IMR-90 (cell line): ENCODE measurements around the gene CDV3. TPM values are rescaled to one million over a fixed set of nuclear protein-coding genes. Genes with fewer than 3 reads are reported as not detected.
A peak's percentile ranks its signal among the peaks of the same experiment; 100 is the strongest.

Experiments
- ATAC-seq: fragments of 200-7000 bp; cut with Tn5 transposase; 2 replicates; pipeline ENCODE4 v1.9.1; 2020; ENCODE audit warnings: low read depth, mild to moderate bottlenecking, moderate library complexity
- BruUV-seq: library from RNA; stranded (reverse); fragments of 400-500 nt; replicated peaks from 2 replicates; lab custom pipeline; 2021; lab: Mats Ljungman, UMichigan
- CTCF ChIA-PET: fragments of 300-600 bp; formaldehyde crosslinking; extraction: SDS; loops from one replicate; lab custom pipeline; 2021; ENCODE audit warnings: antibody characterized with exemption; lab: Yijun Ruan, JAX
- POLR2A ChIA-PET: fragments of 300-600 bp; sonication (Branson Sonifier 250); formaldehyde crosslinking; loops from one replicate; lab custom pipeline; 2022; ENCODE audit warnings: antibody characterized with exemption; ENCODE audit not compliant: unreplicated experiment; lab: Charles Lee
- DNase-seq: peaks from one replicate; pipeline ENCODE4 v3.0.0; 2013
- H2AFZ ChIP-seq: replicated peaks from 2 replicates; pipeline ENCODE3; 2013; ENCODE audit warnings: low read length, mild to moderate bottlenecking; ENCODE audit not compliant: poor library complexity
- H2AK5ac ChIP-seq: 2 replicates; pipeline ENCODE4 v1.6.1; 2013; ENCODE audit warnings: low read depth, low read length, inconsistent platforms
- H2AK9ac ChIP-seq: replicated peaks from 2 replicates; pipeline ENCODE3; 2013; ENCODE audit warnings: mild to moderate bottlenecking, low read depth, low read length, moderate library complexity; ENCODE audit not compliant: poor library complexity
- H2BK120ac ChIP-seq: 2 replicates; pipeline ENCODE4 v1.6.1; 2013; ENCODE audit warnings: low read depth, low read length, inconsistent platforms
- H2BK15ac ChIP-seq: 3 replicates; pipeline ENCODE4 v1.6.1; 2013; ENCODE audit warnings: low read depth, low read length, inconsistent platforms
- H2BK20ac ChIP-seq: 2 replicates; pipeline ENCODE4 v1.6.1; 2013; ENCODE audit warnings: low read depth, mild to moderate bottlenecking, inconsistent platforms, low read length, moderate library complexity
- H2BK5ac ChIP-seq: 2 replicates; pipeline ENCODE4 v1.6.1; 2013; ENCODE audit warnings: mild to moderate bottlenecking, low read depth, low read length, inconsistent platforms; ENCODE audit not compliant: poor library complexity, severe bottlenecking
- H3K14ac ChIP-seq: replicated peaks from 2 replicates; pipeline ENCODE4 v1.6.1; 2013; ENCODE audit warnings: low read depth, low read length, inconsistent platforms
- H3K18ac ChIP-seq: 2 replicates; pipeline ENCODE4 v1.6.1; 2013; ENCODE audit warnings: low read depth, low read length, control low read depth
- H3K23ac ChIP-seq: 2 replicates; pipeline ENCODE4 v1.6.1; 2013; ENCODE audit warnings: low read depth, low read length, inconsistent platforms
- H3K27ac ChIP-seq: 2 replicates; pipeline ENCODE4 v1.5.1; 2013; ENCODE audit warnings: mild to moderate bottlenecking, control low read depth, low read length; ENCODE audit not compliant: insufficient read depth
- H3K27me3 ChIP-seq: 2 replicates; pipeline ENCODE4 v1.6.1; 2013; ENCODE audit warnings: low read length; ENCODE audit not compliant: control insufficient read depth, insufficient read depth
- H3K36me3 ChIP-seq: 2 replicates; pipeline ENCODE4 v1.6.1; 2013; ENCODE audit warnings: low read length, mixed read lengths; ENCODE audit not compliant: control insufficient read depth, insufficient read depth
- H3K4ac ChIP-seq: 2 replicates; pipeline ENCODE4 v1.6.1; 2013; ENCODE audit warnings: low read depth, low read length, inconsistent platforms
- H3K4me1 ChIP-seq: 2 replicates; pipeline ENCODE4 v1.6.1; 2013; ENCODE audit warnings: low read length, mixed read lengths; ENCODE audit not compliant: control insufficient read depth, insufficient read depth
- H3K4me2 ChIP-seq: 2 replicates; pipeline ENCODE4 v1.6.1; 2013; ENCODE audit warnings: low read depth, mild to moderate bottlenecking, control low read depth, low read length, moderate library complexity
- H3K4me3 ChIP-seq: 2 replicates; pipeline ENCODE4 v1.5.1; 2013; ENCODE audit warnings: low read depth, mild to moderate bottlenecking, control low read depth, low read length, moderate library complexity; ENCODE audit not compliant: insufficient read depth
- H3K56ac ChIP-seq: 2 replicates; pipeline ENCODE4 v1.6.1; 2013; ENCODE audit warnings: low read length, inconsistent platforms; ENCODE audit not compliant: insufficient read depth; ENCODE audit errors: extremely low read depth
- H3K79me1 ChIP-seq, 2 experiments: 2 replicates each; pipeline ENCODE4 v1.6.1; 2013; ENCODE audit warnings: low read length in 2 of 2, inconsistent platforms in 1 of 2, low read depth in 1 of 2
- H3K9ac ChIP-seq: 2 replicates; pipeline ENCODE4 v1.6.1; 2013; ENCODE audit warnings: low read depth, low read length, control low read depth
- H3K9me1 ChIP-seq: 2 replicates; pipeline ENCODE4 v1.6.1; 2013; ENCODE audit warnings: low read length, inconsistent platforms; ENCODE audit not compliant: insufficient read depth
- H3K9me3 ChIP-seq: 2 replicates; pipeline ENCODE4 v1.6.1; 2013; ENCODE audit warnings: low read length; ENCODE audit not compliant: control insufficient read depth, insufficient read depth
- H4K20me1 ChIP-seq: 2 replicates; pipeline ENCODE4 v1.6.1; 2013; ENCODE audit warnings: low read length, inconsistent platforms; ENCODE audit not compliant: insufficient read depth
- H4K5ac ChIP-seq: 2 replicates; pipeline ENCODE4 v1.6.1; 2013; ENCODE audit warnings: mild to moderate bottlenecking, low read depth, low read length, control low read depth
- H4K8ac ChIP-seq, 2 experiments: 2 replicates each; pipeline ENCODE4 v1.6.1; 2013; ENCODE audit warnings: low read depth in 2 of 2, low read length in 2 of 2, control low read depth in 1 of 2, inconsistent platforms in 1 of 2
- H4K91ac ChIP-seq: 2 replicates; pipeline ENCODE4 v1.6.1; 2013; ENCODE audit warnings: low read depth, low read length, inconsistent platforms; ENCODE audit not compliant: insufficient read depth
- BHLHE40 ChIP-seq: fragments of 150-350 bp; IDR thresholded peaks from 2 replicates; pipeline ENCODE4 v1.6.1; 2016; ENCODE audit warnings: mild to moderate bottlenecking, low read depth, low read length
- CEBPB ChIP-seq: IDR thresholded peaks from 2 replicates; pipeline ENCODE4 v1.6.1; 2012; ENCODE audit warnings: low read depth, low read length, improper control_type of control experiment
- CHD1 ChIP-seq: IDR thresholded peaks from 2 replicates; pipeline ENCODE4 v1.6.1; 2012; ENCODE audit warnings: low read depth, low read length, improper control_type of control experiment
- ELK1 ChIP-seq: fragments of 150-350 bp; IDR thresholded peaks from 2 replicates; pipeline ENCODE4 v1.6.1; 2016; ENCODE audit warnings: low read depth, mild to moderate bottlenecking, low read length, moderate library complexity, borderline replicate concordance
- FOS ChIP-seq: fragments of 150-350 bp; IDR thresholded peaks from 2 replicates; pipeline ENCODE4 v1.6.1; 2016; ENCODE audit warnings: low read depth, low read length
- MAFK ChIP-seq: IDR thresholded peaks from 2 replicates; pipeline ENCODE4 v1.6.1; 2012; ENCODE audit warnings: low read depth, low read length, improper control_type of control experiment
- MAZ ChIP-seq: IDR thresholded peaks from 2 replicates; pipeline ENCODE4 v1.6.1; 2012; ENCODE audit warnings: low read depth, mild to moderate bottlenecking, low read length, improper control_type of control experiment, moderate library complexity, borderline replicate concordance
- MXI1 ChIP-seq: IDR thresholded peaks from 2 replicates; pipeline ENCODE4 v1.6.1; 2012; ENCODE audit warnings: low read depth, mild to moderate bottlenecking, low read length, moderate library complexity, borderline replicate concordance
- NFE2L2 ChIP-seq: fragments of 150-350 bp; IDR thresholded peaks from 2 replicates; pipeline ENCODE4 v1.6.1; 2016; ENCODE audit warnings: low read depth, mild to moderate bottlenecking, low read length
- POLR2A ChIP-seq: IDR thresholded peaks from 2 replicates; pipeline ENCODE4 v1.6.1; 2012; ENCODE audit warnings: mild to moderate bottlenecking, low read depth, low read length
- RAD21 ChIP-seq: IDR thresholded peaks from 2 replicates; pipeline ENCODE4 v1.6.1; 2012; ENCODE audit warnings: low read length, improper control_type of control experiment
- RCOR1 ChIP-seq: IDR thresholded peaks from 2 replicates; pipeline ENCODE4 v1.6.1; 2012; ENCODE audit warnings: mild to moderate bottlenecking, low read length, improper control_type of control experiment; ENCODE audit not compliant: insufficient replicate concordance
- RFX5 ChIP-seq: IDR thresholded peaks from 2 replicates; pipeline ENCODE4 v1.8.0; 2012; ENCODE audit warnings: low read depth, mild to moderate bottlenecking, low read length, moderate library complexity
- SMC3 ChIP-seq: fragments of 150-350 bp; IDR thresholded peaks from 2 replicates; pipeline ENCODE4 v1.6.1; 2016; ENCODE audit warnings: low read depth, mild to moderate bottlenecking, antibody characterized with exemption, low read length, moderate library complexity
- USF2 ChIP-seq: fragments of 150-350 bp; IDR thresholded peaks from 2 replicates; pipeline ENCODE4 v1.6.1; 2017; ENCODE audit warnings: mild to moderate bottlenecking, antibody characterized with exemption, low read length, low read depth
- WGBS, 2 experiments: methylation state at CpG; one replicate each; pipeline versions ENCODE4 v1.1.5 to v1.1.7; 2013; ENCODE audit warnings: missing lambda C conversion rate in 2 of 2; ENCODE audit not compliant: insufficient read length in 1 of 2; ENCODE audit errors: extremely low coverage in 2 of 2; 5-methylcytosine and 5-hydroxymethylcytosine counted together
- dilution Hi-C: fragments of 300-500 bp; cut with HindIII; formaldehyde crosslinking; loops from one replicate; pipeline ENCODE4 v1.14.3; 2018; ENCODE audit warnings: low sequenced_read_pairs; ENCODE audit not compliant: unreplicated experiment
- in situ Hi-C: fragments of 300-500 bp; cut with MboI; formaldehyde crosslinking; loops from 3 replicates; pipeline ENCODE4 v1.14.3; 2019; ENCODE audit warnings: low sequenced_read_pairs, inconsistent platforms, mixed read lengths
- intact Hi-C: fragments of 100-400 bp; cut with micrococcal nuclease; formaldehyde crosslinking; loops from 2 replicates; pipeline ENCODE4 v1.10.0; 2022
- polyA plus RNA-seq, 3 experiments: library from polyadenylated mRNA; depleted of rRNA; stranded (reverse); fragments of >200 nt; gene quantifications; 2 replicates each; pipeline ENCODE4 v1.2.3, GENCODE V29; 2012; ENCODE audit warnings: low replicate concordance in 1 of 3
- total RNA-seq: library from RNA; depleted of rRNA; stranded (reverse); fragments of >200 nt; gene quantifications from 2 replicates; pipeline ENCODE4 v1.2.3, GENCODE V29; 2012

The CDV3 gene
- total and polyA plus RNA-seq, 2 of the 4 experiments (the other 2 are of a cell fraction) = 93.6 to 120 TPM

- Histone ChIP-seq H3K79me1 (no peaks in the 10 kb centered on the region), H3K4me2 (peak overlapping the region; percentile 56), H3K27me3 (no peaks in the 10 kb centered on the region), H4K20me1 (no peaks in the 10 kb centered on the region), H3K4me3 (no peak overlapping the region), H4K8ac (peak overlapping the region; percentile 45 to 72; a peak in 3 of 4 replicates), H2BK20ac (peak overlapping the region; percentile 91), H3K9me1 (no peaks in the 10 kb centered on the region), H2BK15ac (peak overlapping the region; percentile 79; the same call in 2 of the 3 replicates), H3K9ac (peak overlapping the region; percentile 39; the same call in 1 of the 2 replicates), H3K36me3 (no peaks in the 10 kb centered on the region), H3K9me3 (no peaks in the 10 kb centered on the region), H3K4me1 (peaks cover 7% of the 10 kb centered on the region), H2AFZ (peak overlapping the region; percentile 33), H3K4ac (peak overlapping the region; percentile 88), H2AK9ac (peak overlapping the region; percentile 77), H2AK5ac (peak overlapping the region; percentile 79; the same call in 1 of the 2 replicates), H3K18ac (peak overlapping the region; percentile 66), H2BK5ac (peak overlapping the region; percentile 85), H4K91ac (peak overlapping the region; percentile 73), H2BK120ac (peak overlapping the region; percentile 88), H3K56ac (peak overlapping the region; percentile 41; the same call in 1 of the 2 replicates), H4K5ac (peak overlapping the region; percentile 76; the same call in 1 of the 2 replicates), H3K14ac (peak overlapping the region; percentile 75), H3K27ac (peak overlapping the region; percentile 80; the same call in 1 of the 2 replicates), H3K23ac (peak overlapping the region; percentile 42; the same call in 1 of the 2 replicates)
- ChIA-PET CTCF (interaction anchor here (1.0 kb wide), 1 partner anchor 11 kb away, joined by 4 read pairs; no protein-coding TSS in a partner anchor), POLR2A (interaction anchor here (1.0 kb wide), 1 partner anchor 23 kb away, joined by 5 read pairs; no protein-coding TSS in a partner anchor)
- WGBS, 2 experiments = no CpG with 5 or more reads among the region's 3 CpGs
- BruUV-seq = no TSS peak
- in situ Hi-C loops = no loop called here
- ATAC-seq (peak; percentile 94), DNase-seq (peak; percentile 74)
- intact Hi-C loops = no loop called here
- dilution Hi-C loops = no loop called here
- TF ChIP-seq MAZ (no peak), RCOR1 (no peak), NFE2L2 (no peak), FOS (no peak), ELK1 (no peak), CHD1 (no peak), RFX5 (no peak), RAD21 (no peak), USF2 (no peak), BHLHE40 (no peak), MXI1 (no peak), SMC3 (no peak), CEBPB (no peak), MAFK (no peak), POLR2A (no peak)
Measured at GRCh38 chr3:133547432-133548041, 25.9 kb upstream of the CDV3 start.
